Measurements from ENCODE around the gene KHDRBS1.

DNA sequence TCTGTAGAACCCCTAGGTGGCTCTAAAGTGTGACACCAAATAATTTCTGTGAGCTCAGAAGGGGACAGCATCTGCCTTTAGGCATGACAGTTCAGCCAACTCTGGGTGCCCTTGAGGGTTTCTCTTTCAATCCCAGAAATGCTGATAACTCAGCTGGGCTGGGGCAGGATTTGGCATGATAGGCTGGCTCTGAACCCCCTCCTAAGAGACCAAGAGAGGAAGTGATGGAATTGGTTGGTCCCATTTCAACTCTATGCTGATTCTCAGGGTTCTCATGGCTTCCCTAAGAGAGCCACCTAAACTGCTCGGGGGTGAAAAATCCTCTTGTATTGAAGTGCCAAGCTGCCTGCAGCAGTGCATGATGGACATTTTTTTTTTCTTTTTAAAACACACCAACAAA, 30.6 kb downstream of the KHDRBS1 start:
- TF ChIP-seq, protein P1, sequence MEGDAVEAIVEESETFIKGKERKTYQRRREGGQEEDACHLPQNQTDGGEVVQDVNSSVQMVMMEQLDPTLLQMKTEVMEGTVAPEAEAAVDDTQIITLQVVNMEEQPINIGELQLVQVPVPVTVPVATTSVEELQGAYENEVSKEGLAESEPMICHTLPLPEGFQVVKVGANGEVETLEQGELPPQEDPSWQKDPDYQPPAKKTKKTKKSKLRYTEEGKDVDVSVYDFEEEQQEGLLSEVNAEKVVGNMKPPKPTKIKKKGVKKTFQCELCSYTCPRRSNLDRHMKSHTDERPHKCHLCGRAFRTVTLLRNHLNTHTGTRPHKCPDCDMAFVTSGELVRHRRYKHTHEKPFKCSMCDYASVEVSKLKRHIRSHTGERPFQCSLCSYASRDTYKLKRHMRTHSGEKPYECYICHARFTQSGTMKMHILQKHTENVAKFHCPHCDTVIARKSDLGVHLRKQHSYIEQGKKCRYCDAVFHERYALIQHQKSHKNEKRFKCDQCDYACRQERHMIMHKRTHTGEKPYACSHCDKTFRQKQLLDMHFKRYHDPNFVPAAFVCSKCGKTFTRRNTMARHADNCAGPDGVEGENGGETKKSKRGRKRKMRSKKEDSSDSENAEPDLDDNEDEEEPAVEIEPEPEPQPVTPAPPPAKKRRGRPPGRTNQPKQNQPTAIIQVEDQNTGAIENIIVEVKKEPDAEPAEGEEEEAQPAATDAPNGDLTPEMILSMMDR (conservative IDR thresholded peaks at IDR 0.05), result no peak
- TF ChIP-seq EZH2 (IDR thresholded peaks at IDR 0.05; ENCODE audit: low read depth), result no peak

Measured in PC-9 (cell line).